BE2C (cell line): Measurements from ENCODE around the gene ATP6V0A1.
A peak's percentile ranks its signal among the peaks of the same experiment; 100 is the strongest.

Experiments used
- DNase-seq: peaks from one replicate; pipeline ENCODE4 v3.0.0-alpha.2; 2020
- H3K27me3 ChIP-seq: fragments of 250-450 bp; sonication (Bioruptor Pico); 2 replicates; pipeline ENCODE4 v1.5.1; 2020; ENCODE audit warnings: mild to moderate bottlenecking
- H3K36me3 ChIP-seq: fragments of 250-450 bp; sonication (Bioruptor Pico); 2 replicates; pipeline ENCODE4 v1.5.1; 2020; ENCODE audit warnings: mild to moderate bottlenecking
- H3K4me1 ChIP-seq: fragments of 250-450 bp; sonication (Bioruptor Pico); 2 replicates; pipeline ENCODE4 v1.5.1; 2020
- H3K4me3 ChIP-seq: 2 replicates; pipeline ENCODE4 v1.5.1; 2011; ENCODE audit warnings: low read depth, low read length
- H3K9me3 ChIP-seq: fragments of 250-450 bp; sonication (Bioruptor Pico); 2 replicates; pipeline ENCODE4 v1.5.1; 2020
- TF ChIP-seq, protein P1 (sequence below): IDR thresholded peaks from 2 replicates; pipeline ENCODE4 v1.5.1; 2012; ENCODE audit warnings: mild to moderate bottlenecking, low read depth, low read length

The ATP6V0A1 gene

GRCh38 chr17:42525221-42525620 lies 66.5 kb downstream of the ATP6V0A1 start:
- H3K4me1 ChIP-seq = no peaks in the 10 kb centered on the region; the same call in none of the 2 replicates

DNA sequence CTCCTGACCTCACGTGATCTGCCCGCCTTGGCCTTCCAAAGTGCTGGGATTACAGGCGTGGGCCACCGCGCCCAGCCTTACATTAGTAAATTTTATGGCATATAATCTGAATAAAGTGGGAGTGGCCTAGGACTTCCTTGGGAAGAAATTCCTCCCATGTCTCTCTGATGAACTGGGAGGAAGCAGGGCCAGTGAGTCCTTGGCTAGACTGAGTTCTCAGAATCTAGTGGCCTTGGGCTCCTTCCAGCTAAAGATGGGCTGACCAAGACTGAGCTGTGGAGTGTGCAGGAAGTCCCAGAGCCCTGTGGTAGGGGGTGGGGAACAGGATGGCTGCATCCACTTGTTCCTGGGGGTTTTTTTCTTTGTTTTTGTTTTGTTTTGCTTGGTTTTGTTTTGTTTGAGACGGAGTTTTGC lies 67.4 kb downstream of the ATP6V0A1 start:
- Histone ChIP-seq H3K4me1 (no peaks in the 10 kb centered on the region), H3K36me3 (peaks cover 12% of the 10 kb centered on the region), H3K27me3 (no peaks in the 10 kb centered on the region), H3K9me3 (no peaks in the 10 kb centered on the region), H3K4me3 (no peak overlapping the region)
- no peak for DNase-seq
- TF ChIP-seq, protein P1, sequence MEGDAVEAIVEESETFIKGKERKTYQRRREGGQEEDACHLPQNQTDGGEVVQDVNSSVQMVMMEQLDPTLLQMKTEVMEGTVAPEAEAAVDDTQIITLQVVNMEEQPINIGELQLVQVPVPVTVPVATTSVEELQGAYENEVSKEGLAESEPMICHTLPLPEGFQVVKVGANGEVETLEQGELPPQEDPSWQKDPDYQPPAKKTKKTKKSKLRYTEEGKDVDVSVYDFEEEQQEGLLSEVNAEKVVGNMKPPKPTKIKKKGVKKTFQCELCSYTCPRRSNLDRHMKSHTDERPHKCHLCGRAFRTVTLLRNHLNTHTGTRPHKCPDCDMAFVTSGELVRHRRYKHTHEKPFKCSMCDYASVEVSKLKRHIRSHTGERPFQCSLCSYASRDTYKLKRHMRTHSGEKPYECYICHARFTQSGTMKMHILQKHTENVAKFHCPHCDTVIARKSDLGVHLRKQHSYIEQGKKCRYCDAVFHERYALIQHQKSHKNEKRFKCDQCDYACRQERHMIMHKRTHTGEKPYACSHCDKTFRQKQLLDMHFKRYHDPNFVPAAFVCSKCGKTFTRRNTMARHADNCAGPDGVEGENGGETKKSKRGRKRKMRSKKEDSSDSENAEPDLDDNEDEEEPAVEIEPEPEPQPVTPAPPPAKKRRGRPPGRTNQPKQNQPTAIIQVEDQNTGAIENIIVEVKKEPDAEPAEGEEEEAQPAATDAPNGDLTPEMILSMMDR = no peak

More at GRCh38 chr17:42525221-42525620, 66.5 kb downstream of the ATP6V0A1 start:
- H3K27me3 ChIP-seq = no peaks in the 10 kb centered on the region
- H3K9me3 ChIP-seq = no peaks in the 10 kb centered on the region
- peaks cover 15% of the 10 kb centered on the region for H3K36me3 ChIP-seq
- H3K4me3 ChIP-seq = no peak overlapping the region
- TF ChIP-seq, protein P1 = no peak
- DNase-seq = no peak

GRCh38 chr17:42527932-42528331 lies 69.3 kb downstream of the ATP6V0A1 start:
- no peaks in the 10 kb centered on the region for H3K4me1 ChIP-seq
- DNase-seq = no peak
- H3K4me3 ChIP-seq = no peak overlapping the region
- TF ChIP-seq, protein P1 = no peak
- H3K36me3 ChIP-seq = no peaks in the 10 kb centered on the region
- H3K27me3 ChIP-seq = no peaks in the 10 kb centered on the region
- H3K9me3 ChIP-seq = no peaks in the 10 kb centered on the region

DNA sequence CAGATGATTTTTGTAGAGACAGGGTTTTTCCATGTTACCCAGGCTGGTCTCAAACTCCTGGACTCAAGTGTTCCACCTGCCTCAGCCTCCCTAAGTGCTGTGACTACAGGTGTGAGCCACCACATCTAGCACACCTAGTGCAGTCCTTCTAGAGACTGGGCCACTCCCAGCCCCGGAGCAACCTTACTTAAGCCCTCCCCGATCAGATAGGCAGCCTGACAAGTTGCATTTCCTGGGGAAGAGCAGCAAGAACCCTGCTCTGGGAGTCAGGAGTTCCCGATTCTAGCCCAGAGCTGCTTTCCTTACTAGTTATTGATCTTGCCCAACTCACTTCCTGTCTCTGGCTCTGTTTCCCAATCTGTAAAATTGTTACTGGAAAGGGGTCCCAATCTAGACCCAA lies 70.4 kb downstream of the ATP6V0A1 start:
- H3K4me1 ChIP-seq = no peaks in the 10 kb centered on the region

GRCh38 chr17:42530952-42531454 lies 72.3 kb downstream of the ATP6V0A1 start:
- Histone ChIP-seq H3K4me1 (peaks cover 8% of the 10 kb centered on the region), H3K27me3 (no peaks in the 10 kb centered on the region), H3K9me3 (no peaks in the 10 kb centered on the region), H3K4me3 (no peak overlapping the region), H3K36me3 (no peaks in the 10 kb centered on the region)
- DNase-seq = no peak
- TF ChIP-seq, protein P1 = no peak

More for the DNA sequence above, 70.4 kb downstream of the ATP6V0A1 start:
- no peaks in the 10 kb centered on the region for H3K27me3 ChIP-seq
- no peak overlapping the region for H3K4me3 ChIP-seq
- no peaks in the 10 kb centered on the region for H3K9me3 ChIP-seq
- DNase-seq = no peak
- TF ChIP-seq, protein P1 = no peak
- H3K36me3 ChIP-seq = no peaks in the 10 kb centered on the region

- peaks cover 8% of the 10 kb centered on the region for H3K4me1 ChIP-seq
- DNase-seq = peak; percentile 73
- H3K4me3 ChIP-seq = peak overlapping the region; percentile 56
These were observed 73.0 kb downstream of the ATP6V0A1 start for GRCh38 chr17:42531455-42532354.

More at GRCh38 chr17:42531455-42532354, 73.0 kb downstream of the ATP6V0A1 start:
- no peaks in the 10 kb centered on the region for H3K9me3 ChIP-seq
- TF ChIP-seq, protein P1 = peak; percentile 30
- H3K27me3 ChIP-seq = no peaks in the 10 kb centered on the region
- no peaks in the 10 kb centered on the region for H3K36me3 ChIP-seq
